Brain microvascular endothelial cell (primary cell): Measurements from ENCODE around the gene TAF11L3.
A peak's percentile ranks its signal among the peaks of the same experiment; 100 is the strongest.
"Not testable (repeated sequence)": the region's sequence is repeated elsewhere in the genome, so short reads cannot be mapped to it uniquely, and the experiment has no call there.

Experiments
- DNase-seq: peaks from one replicate; pipeline ENCODE4 v3.0.0-alpha.2; 2020
- H3K27ac ChIP-seq: fragments of 250-450 bp; sonication (Bioruptor Pico); 2 replicates; pipeline ENCODE4 v1.5.1; 2020; ENCODE audit warnings: mild to moderate bottlenecking, moderate library complexity
- H3K27me3 ChIP-seq: fragments of 250-450 bp; sonication (Bioruptor Pico); replicated peaks from 2 replicates; pipeline ENCODE4 v1.5.1; 2020; ENCODE audit warnings: mild to moderate bottlenecking
- H3K36me3 ChIP-seq: fragments of 250-450 bp; sonication (Bioruptor Pico); replicated peaks from 2 replicates; pipeline ENCODE4 v1.5.1; 2020; ENCODE audit warnings: mild to moderate bottlenecking
- H3K4me3 ChIP-seq: 2 replicates; pipeline ENCODE4 v1.5.1; 2011; ENCODE audit warnings: low read depth, mild to moderate bottlenecking, control low read depth, low read length, moderate library complexity
- in situ Hi-C: cut with HindIII; loops from 2 replicates; pipeline ENCODE4 v1.10.0; 2017; ENCODE audit warnings: low sequenced_read_pairs, low pct_ligation_motif_present
- TF ChIP-seq, protein P1 (sequence below): IDR thresholded peaks from 2 replicates; pipeline ENCODE4 v1.5.1; 2011; ENCODE audit warnings: low read depth, mild to moderate bottlenecking, moderate library complexity, low read length, control low read depth, inconsistent platforms; ENCODE audit errors: missing control alignments

TAF11L3 gene

DNA sequence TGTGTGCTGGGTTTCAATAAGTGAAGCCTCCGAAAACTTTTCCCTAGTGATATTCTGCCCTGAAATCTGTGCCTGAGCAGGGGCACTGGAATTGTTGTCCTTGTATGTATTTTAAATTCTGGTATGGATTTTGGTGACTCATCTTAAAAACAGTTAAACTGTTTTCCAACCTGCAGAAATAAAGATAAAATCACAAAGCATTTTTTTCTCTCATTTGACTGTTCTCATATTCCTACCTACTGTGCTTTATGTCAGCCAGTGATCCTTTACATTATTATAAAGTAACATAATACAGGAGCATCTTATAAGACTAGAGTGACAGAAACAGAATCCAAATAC is 31.0 kb upstream of the TAF11L3 start:
- Histone ChIP-seq H3K27ac (no peak overlapping the region), H3K4me3 (no peak overlapping the region), H3K27me3 (no peaks in the 10 kb centered on the region), H3K36me3 (no peaks in the 10 kb centered on the region)
- in situ Hi-C loops: no loop called here
- TF ChIP-seq, protein P1, sequence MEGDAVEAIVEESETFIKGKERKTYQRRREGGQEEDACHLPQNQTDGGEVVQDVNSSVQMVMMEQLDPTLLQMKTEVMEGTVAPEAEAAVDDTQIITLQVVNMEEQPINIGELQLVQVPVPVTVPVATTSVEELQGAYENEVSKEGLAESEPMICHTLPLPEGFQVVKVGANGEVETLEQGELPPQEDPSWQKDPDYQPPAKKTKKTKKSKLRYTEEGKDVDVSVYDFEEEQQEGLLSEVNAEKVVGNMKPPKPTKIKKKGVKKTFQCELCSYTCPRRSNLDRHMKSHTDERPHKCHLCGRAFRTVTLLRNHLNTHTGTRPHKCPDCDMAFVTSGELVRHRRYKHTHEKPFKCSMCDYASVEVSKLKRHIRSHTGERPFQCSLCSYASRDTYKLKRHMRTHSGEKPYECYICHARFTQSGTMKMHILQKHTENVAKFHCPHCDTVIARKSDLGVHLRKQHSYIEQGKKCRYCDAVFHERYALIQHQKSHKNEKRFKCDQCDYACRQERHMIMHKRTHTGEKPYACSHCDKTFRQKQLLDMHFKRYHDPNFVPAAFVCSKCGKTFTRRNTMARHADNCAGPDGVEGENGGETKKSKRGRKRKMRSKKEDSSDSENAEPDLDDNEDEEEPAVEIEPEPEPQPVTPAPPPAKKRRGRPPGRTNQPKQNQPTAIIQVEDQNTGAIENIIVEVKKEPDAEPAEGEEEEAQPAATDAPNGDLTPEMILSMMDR: no peak
- no peak for DNase-seq

DNA sequence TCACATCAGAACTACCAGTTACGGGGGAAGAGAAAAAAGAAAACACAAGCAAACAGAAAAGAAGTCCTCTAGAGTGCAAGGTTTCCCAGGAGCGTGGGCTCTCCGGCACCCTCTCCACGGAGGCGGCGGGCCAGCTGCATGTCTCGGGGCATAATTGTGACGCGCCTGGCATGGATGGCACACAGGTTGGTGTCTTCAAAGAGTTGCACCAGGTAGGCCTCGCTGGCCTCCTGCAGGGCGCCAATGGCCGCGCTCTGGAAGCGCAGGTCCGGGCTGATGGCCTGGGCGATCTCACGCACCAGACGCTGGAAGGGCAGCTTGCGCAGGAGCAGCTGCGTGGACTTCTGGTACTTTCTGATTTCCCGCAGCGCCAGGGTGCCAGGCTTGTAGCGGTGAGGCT is 26.9 kb upstream of the TAF11L3 start:
- DNase-seq, H3K27me3 ChIP-seq, H3K36me3 ChIP-seq, in situ Hi-C loops, H3K27ac ChIP-seq, H3K4me3 ChIP-seq: not testable (repeated sequence)

DNA sequence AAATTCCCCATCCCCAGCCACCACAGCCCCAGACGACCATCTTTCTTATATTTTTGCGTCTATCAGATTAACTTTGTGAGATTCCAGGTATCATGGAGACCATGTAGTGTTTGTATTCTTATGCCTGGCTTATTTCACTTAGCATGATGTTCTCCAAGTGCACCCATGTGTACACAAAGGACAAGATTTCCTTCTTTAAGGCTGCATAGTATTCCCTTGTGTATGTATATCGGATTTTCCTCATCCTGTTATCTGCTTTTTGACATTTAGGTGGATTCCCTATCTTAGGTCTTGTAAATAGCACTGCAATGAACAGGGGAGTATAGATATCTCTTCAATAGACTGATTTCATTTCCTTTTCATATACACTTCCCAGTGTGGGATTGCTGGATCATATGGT is 25.4 kb upstream of the TAF11L3 start:
- in situ Hi-C loops: no loop called here
- H3K36me3 ChIP-seq: no peaks in the 10 kb centered on the region
- TF ChIP-seq, protein P1: no peak

DNA sequence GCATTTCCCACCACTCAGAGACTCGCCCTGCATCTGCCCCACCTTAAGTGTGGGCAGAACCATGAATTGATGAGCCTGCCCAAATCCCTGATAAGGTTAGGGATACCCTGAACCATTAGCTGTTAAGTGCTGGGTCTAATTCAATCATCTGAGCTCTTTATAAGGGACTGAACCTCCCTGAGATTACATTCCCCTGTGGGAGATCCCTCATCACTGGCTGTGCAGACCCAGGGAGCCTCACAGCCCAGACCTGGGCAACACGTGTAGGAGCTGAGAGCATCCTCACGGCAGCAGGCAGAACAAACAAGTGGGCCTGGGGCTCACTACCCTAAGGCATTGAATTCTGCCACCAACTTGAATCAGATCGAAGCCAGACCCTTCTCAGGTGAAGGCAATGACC is 20.7 kb upstream of the TAF11L3 start:
- Histone ChIP-seq H3K27me3 (no peaks in the 10 kb centered on the region), H3K36me3 (no peaks in the 10 kb centered on the region), H3K4me3 (no peak overlapping the region), H3K27ac (no peak overlapping the region)
- TF ChIP-seq, protein P1: no peak
- in situ Hi-C loops: no loop called here
- no peak for DNase-seq

More for the DNA sequence above, 25.4 kb upstream of the TAF11L3 start:
- no peaks in the 10 kb centered on the region for H3K27me3 ChIP-seq
- no peak overlapping the region for H3K4me3 ChIP-seq
- no peak overlapping the region for H3K27ac ChIP-seq
- DNase-seq: no peak

DNA sequence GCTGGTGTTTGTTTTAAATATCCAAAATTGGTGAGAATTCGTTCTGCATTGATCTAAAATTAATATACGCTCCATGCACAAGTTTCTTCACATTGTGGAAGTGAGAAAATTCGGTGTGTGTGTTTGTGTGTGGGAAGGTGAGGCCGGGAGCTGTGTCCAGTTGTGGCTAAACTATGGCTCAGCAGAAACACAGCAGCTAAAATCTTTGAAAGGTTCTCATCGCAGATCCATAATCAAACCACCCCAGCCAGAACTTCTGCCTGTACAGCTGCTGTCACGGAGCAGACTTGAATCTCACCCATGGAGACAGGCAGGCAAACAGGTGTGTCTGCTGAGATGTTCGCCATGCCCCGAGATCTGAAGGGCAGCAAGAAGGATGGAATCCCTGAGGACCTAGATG is 20.2 kb upstream of the TAF11L3 start, which contains the start of gene TAF11L2:
TSS of gene TAF11L2 (plus strand) at position 301 of the 400 bp plus-strand sequence.
- H3K27me3 ChIP-seq, H3K36me3 ChIP-seq, H3K27ac ChIP-seq, DNase-seq, in situ Hi-C loops, H3K4me3 ChIP-seq: not testable (repeated sequence)

DNA sequence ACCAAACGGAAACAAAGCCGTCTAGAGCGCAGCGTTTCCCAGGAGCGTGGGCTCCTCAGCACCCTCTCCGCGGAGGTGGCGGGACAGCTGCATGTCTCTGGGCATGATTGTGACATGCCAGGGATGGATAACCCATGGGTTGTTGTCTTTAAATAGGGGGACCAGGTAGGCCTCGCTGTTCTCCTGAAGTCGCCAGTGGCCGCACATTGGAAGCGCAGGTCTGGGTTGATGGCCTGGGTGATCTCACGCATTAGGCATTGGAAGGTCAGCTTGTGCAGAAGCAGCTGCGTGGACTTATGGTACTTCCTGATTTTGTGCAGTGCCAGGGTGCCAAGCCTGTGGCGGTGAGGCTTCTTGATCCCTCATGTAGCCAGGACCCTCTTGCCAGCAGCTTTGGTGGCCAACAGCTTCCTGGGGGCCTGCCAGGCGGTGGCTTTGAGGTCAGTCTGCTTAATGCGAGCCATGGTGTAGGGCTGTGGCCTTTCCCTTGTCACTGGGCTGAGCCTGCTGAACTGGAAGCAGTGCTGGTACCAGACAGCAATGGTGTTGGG is 6.3 kb upstream of the TAF11L3 start:
- TF ChIP-seq, protein P1: no peak
- no peak overlapping the region for H3K4me3 ChIP-seq
- in situ Hi-C loops: no loop called here
- no peaks in the 10 kb centered on the region for H3K36me3 ChIP-seq
- H3K27me3 ChIP-seq: no peaks in the 10 kb centered on the region
- DNase-seq: no peak
- H3K27ac ChIP-seq: no peak overlapping the region

DNA sequence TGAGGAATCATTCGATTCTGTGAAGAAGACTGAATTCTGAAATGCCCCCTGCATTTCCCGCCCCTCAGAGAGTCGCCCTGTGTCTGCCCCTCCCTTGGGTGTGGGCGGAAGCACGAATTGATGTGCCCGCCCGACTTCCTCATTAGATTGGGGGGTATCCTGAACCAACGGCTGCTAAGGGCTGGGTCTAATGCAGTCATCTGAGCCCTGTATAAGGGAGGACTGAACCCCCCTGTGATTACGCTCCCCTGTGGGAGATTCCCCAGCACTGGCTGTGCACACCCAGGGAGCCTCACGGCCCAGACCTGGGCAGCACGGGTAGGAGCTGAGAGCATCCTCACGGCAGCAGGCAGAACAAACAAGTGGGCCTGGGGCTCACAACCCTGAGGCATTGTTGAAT is 641 bp upstream of the TAF11L3 start:
- DNase-seq, H3K36me3 ChIP-seq, in situ Hi-C loops, H3K27ac ChIP-seq, H3K4me3 ChIP-seq, H3K27me3 ChIP-seq: not testable (repeated sequence)

DNA sequence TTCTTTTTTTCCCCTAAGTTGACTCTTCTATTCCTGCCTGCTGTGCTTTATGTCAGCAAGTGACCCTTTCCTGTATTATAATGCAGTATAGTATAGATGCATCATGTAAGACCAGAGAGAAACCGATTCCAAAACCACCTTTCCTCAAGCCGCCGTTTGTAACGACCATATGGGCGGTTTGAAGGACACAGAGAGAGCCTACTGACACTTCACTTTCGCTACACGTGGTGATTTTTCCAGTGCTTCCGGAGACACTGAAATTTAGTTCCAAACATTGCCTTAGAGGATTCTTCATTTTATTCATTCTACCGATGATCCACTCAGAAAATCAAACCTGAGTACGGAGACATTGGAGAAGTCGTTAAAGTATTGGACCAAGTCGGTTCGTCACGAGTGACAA is 1.3 kb downstream of the TAF11L3 start:
- in situ Hi-C loops: not testable (repeated sequence)

DNA sequence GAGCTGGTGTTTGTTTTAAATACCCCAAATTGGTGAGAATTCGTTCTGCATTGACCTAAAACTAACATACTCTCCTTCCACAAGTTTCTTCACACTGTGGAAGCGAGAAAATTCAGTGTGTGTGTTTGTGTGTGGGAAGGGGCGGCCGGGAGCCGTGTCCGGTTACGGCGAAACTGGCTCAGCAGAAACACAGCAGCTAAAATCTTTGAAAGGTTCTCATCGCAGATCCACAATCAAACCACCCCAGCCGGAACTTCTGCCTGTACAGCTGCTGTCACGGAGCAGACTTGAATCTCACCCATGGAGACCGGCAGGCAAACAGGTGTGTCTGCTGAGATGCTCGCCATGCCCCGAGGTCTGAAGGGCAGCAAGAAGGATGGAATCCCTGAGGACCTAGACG is 3.3 kb downstream of the TAF11L3 start, which contains the start of gene TAF11L4:
TSS of gene TAF11L4 (plus strand) at position 301 of the 400 bp plus-strand sequence.
- DNase-seq, H3K27ac ChIP-seq, H3K36me3 ChIP-seq, in situ Hi-C loops, H3K4me3 ChIP-seq, H3K27me3 ChIP-seq: not testable (repeated sequence)

More for the DNA sequence above, 1.3 kb downstream of the TAF11L3 start:
- H3K36me3 ChIP-seq, H3K4me3 ChIP-seq, H3K27me3 ChIP-seq, DNase-seq, H3K27ac ChIP-seq: not testable (repeated sequence)

DNA sequence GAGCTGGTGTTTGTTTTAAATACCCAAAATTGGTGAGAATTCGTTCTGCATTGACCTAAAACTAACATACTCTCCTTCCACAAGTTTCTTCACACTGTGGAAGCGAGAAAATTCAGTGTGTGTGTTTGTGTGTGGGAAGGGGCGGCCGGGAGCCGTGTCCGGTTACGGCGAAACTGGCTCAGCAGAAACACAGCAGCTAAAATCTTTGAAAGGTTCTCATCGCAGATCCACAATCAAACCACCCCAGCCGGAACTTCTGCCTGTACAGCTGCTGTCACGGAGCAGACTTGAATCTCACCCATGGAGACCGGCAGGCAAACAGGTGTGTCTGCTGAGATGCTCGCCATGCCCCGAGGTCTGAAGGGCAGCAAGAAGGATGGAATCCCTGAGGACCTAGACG is 6.8 kb downstream of the TAF11L3 start, which contains the start of gene TAF11L5:
TSS of gene TAF11L5 (plus strand) at position 301 of the 400 bp plus-strand sequence.
- DNase-seq, H3K27me3 ChIP-seq, in situ Hi-C loops: not testable (repeated sequence)

DNA sequence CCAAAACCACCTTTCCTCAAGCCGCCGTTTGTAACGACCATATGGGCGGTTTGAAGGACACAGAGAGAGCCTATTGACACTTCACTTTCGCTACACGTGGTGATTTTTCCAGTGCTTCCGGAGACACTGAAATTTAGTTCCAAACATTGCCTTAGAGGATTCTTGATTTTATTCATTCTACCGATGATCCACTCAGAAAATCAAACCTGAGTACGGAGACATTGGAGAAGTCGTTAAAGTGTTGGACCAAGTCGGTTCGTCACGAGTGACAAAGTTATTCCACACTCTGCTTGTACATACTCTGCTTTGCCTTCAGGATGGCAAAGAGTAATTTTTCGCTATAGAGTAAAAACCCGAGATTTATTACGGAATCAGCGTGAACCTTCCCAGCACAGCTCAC is 8.3 kb downstream of the TAF11L3 start:
- in situ Hi-C loops: not testable (repeated sequence)

More for the DNA sequence above, 6.8 kb downstream of the TAF11L3 start, which contains the start of gene TAF11L5:
- not testable (repeated sequence) for H3K27ac ChIP-seq, H3K4me3 ChIP-seq, H3K36me3 ChIP-seq

More for the DNA sequence above, 8.3 kb downstream of the TAF11L3 start:
- peak; percentile 4 for DNase-seq
- not testable (repeated sequence) for H3K36me3 ChIP-seq, H3K4me3 ChIP-seq, H3K27me3 ChIP-seq, H3K27ac ChIP-seq
